Effector memory CD4-positive, alpha-beta T cell (primary cell): ENCODE data around the gene RNF20.

Experiments
- DNase-seq, 3 donors: peaks; one replicate each; pipeline ENCODE4 v3.0.0-alpha.2; 2020
- H3K27ac ChIP-seq: 2 replicates; pipeline ENCODE4 v1.7.0; 2013; ENCODE audit warnings: mild to moderate bottlenecking, low read length, moderate library complexity; ENCODE audit not compliant: insufficient read depth, poor library complexity, severe bottlenecking
- H3K27me3 ChIP-seq: replicated peaks from 2 replicates; pipeline ENCODE4 v1.7.0; 2013; ENCODE audit warnings: mild to moderate bottlenecking, low read length; ENCODE audit not compliant: insufficient read depth, control insufficient read depth, poor library complexity, severe bottlenecking
- H3K36me3 ChIP-seq: 2 replicates; pipeline ENCODE4 v1.7.0; 2013; ENCODE audit warnings: mild to moderate bottlenecking, low read length, moderate library complexity; ENCODE audit not compliant: control insufficient read depth, insufficient read depth
- H3K4me1 ChIP-seq: 2 replicates; pipeline ENCODE4 v1.7.0; 2013; ENCODE audit warnings: low read length, mild to moderate bottlenecking; ENCODE audit not compliant: control insufficient read depth, insufficient read depth, poor library complexity, severe bottlenecking
- H3K4me3 ChIP-seq: 2 replicates; pipeline ENCODE4 v1.7.0; 2013; ENCODE audit warnings: low read length, low read depth, mild to moderate bottlenecking; ENCODE audit not compliant: insufficient read depth, poor library complexity, severe bottlenecking
- H3K9me3 ChIP-seq: 2 replicates; pipeline ENCODE4 v1.7.0; 2013; ENCODE audit warnings: mild to moderate bottlenecking, low read length, moderate library complexity; ENCODE audit not compliant: control insufficient read depth

The RNF20 gene

DNA sequence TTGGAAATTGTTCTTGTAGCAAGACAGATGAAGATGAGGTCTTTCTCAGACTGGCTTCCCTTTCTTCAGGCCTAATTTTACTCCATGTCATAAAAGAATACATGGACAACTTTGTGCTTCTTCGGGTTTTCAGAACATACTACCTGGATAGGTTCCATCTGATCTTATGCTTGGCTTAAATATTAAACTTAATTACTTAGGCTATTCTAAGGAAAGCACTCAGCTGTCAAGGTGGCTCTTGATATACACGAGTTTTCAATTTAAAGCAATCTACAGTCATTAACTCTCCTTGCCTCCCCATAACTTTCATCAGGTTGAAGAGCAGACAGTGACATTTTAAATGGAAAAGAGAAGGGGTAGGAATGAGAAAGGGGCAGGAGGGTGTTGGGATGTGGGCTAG is 70.6 kb downstream of the RNF20 start:
- no peak overlapping the region for H3K4me3 ChIP-seq
- H3K27ac ChIP-seq, result no peak overlapping the region
- peaks cover 2% of the 10 kb centered on the region for H3K27me3 ChIP-seq
- no peak for DNase-seq
- no peaks in the 10 kb centered on the region for H3K9me3 ChIP-seq
- no peaks in the 10 kb centered on the region for H3K36me3 ChIP-seq
- H3K4me1 ChIP-seq, result no peaks in the 10 kb centered on the region

DNA sequence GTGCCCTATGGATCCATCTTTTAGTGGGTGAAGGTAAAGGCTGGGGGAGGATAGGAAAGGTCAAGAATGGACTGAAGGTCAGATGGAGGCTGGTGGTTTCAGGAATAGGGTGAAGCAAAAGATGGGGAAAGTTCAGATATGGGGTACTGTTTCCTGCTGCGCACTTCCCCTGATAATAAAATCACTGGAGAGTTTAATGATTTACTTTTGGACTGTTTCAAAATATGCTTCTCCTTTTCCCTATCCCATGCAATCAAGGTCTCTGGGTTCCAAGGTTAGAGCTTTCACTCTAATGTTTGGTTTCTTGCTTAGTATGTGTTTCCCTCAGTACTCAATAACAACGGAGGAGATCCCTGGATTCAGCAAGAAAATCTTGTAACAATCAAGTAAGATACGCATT is 71.9 kb downstream of the RNF20 start:
- H3K36me3 ChIP-seq, result no peaks in the 10 kb centered on the region
- no peak overlapping the region for H3K4me3 ChIP-seq
- H3K27ac ChIP-seq, result no peak overlapping the region
- peaks cover 2% of the 10 kb centered on the region for H3K27me3 ChIP-seq
- no peak for DNase-seq
- H3K4me1 ChIP-seq, result no peaks in the 10 kb centered on the region
- no peaks in the 10 kb centered on the region for H3K9me3 ChIP-seq
